GM18868 (cell line): Measurements from ENCODE around the gene ARHGAP12.

ENCODE experiments used
- ATAC-seq: cut with Tn5 transposase; IDR thresholded peaks from one replicate; pipeline ENCODE4 v1.9.1; 2021; ENCODE audit warnings: mild to moderate bottlenecking, moderate library complexity; ENCODE audit not compliant: unreplicated experiment

The ARHGAP12 gene

GRCh38 chr10:31948021-31948420, 19.4 kb upstream of the ARHGAP12 start:
- no peak for ATAC-seq

- ATAC-seq, result no peak
Observed at GRCh38 chr10:31947144-31947926, 18.7 kb upstream of the ARHGAP12 start.

DNA sequence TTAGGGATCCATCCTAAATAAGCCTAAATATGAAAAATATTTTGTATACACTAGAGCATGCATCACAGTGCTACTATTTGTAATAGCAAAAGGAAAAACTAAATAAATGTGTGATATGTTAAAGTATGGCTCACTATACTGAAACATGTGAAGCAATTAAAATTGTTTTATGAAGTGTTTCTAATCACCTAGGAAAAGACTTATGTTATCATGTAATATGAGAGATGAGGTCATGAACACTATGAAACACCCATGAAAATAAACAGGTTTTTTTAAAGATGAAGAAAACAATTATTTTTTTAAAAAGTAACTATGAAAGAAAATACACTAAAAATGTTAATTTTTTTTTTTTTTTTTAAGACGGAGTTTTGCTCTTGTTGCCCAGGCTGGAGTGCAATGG, 16.8 kb upstream of the ARHGAP12 start:
- no peak for ATAC-seq

GRCh38 chr10:31944071-31944433, 15.4 kb upstream of the ARHGAP12 start:
- ATAC-seq, result no peak

GRCh38 chr10:31942892-31943291, 14.3 kb upstream of the ARHGAP12 start:
- no peak for ATAC-seq

DNA sequence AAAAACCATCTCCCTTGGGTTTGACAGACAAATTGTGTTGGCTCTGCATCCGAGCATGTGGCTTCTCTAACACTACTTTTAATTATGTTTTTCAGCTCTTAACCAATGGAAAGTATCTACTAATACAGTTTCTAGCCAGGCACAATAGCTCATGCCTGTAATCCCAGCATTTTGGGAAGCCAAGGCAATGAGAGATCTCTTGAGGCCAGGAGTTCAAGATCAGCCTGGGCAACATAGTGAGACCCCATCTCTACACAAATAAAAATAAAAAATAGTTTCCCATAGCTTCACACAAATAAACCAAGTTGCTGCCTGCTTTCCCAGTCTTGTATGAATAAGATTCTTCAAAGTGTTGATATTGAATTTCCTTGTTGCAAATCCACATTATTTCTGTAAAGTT, 13.8 kb upstream of the ARHGAP12 start:
- no peak for ATAC-seq

- no peak for ATAC-seq
Observed at GRCh38 chr10:31940839-31941653, 12.4 kb upstream of the ARHGAP12 start.

- no peak for ATAC-seq
Observed at GRCh38 chr10:31939797-31940708, 11.4 kb upstream of the ARHGAP12 start.

DNA sequence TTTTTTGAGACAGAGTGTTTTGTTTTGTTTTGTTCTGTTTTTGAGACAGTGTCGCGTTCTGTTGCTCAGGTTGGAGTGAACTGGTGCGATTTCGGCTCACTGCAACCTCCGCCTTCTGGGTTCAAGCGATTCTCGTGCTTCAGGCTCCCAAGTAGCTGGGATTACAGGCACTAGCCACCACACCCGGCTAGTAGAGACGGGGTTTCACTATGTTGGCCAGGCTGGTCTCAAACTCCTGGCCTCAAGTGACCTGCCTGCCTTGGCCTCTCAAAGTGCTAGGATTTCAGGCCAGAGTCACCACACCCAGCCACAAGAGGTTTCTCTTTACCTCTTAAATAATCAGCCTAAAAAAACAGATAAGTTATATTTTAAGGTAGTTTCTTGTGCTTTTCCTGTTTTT, 8.7 kb upstream of the ARHGAP12 start:
- ATAC-seq, result no peak

- no peak for ATAC-seq
Observed at GRCh38 chr10:31936933-31937332, 8.3 kb upstream of the ARHGAP12 start.

GRCh38 chr10:31936086-31936485, 7.5 kb upstream of the ARHGAP12 start:
- ATAC-seq, result no peak

GRCh38 chr10:31935678-31936077, 7.0 kb upstream of the ARHGAP12 start:
- no peak for ATAC-seq

GRCh38 chr10:31932838-31933237, 4.2 kb upstream of the ARHGAP12 start:
- ATAC-seq, result no peak

GRCh38 chr10:31930856-31931255, 2.2 kb upstream of the ARHGAP12 start:
- ATAC-seq, result no peak

GRCh38 chr10:31930023-31930751, 1.6 kb upstream of the ARHGAP12 start:
- peak; percentile 38 for ATAC-seq

DNA sequence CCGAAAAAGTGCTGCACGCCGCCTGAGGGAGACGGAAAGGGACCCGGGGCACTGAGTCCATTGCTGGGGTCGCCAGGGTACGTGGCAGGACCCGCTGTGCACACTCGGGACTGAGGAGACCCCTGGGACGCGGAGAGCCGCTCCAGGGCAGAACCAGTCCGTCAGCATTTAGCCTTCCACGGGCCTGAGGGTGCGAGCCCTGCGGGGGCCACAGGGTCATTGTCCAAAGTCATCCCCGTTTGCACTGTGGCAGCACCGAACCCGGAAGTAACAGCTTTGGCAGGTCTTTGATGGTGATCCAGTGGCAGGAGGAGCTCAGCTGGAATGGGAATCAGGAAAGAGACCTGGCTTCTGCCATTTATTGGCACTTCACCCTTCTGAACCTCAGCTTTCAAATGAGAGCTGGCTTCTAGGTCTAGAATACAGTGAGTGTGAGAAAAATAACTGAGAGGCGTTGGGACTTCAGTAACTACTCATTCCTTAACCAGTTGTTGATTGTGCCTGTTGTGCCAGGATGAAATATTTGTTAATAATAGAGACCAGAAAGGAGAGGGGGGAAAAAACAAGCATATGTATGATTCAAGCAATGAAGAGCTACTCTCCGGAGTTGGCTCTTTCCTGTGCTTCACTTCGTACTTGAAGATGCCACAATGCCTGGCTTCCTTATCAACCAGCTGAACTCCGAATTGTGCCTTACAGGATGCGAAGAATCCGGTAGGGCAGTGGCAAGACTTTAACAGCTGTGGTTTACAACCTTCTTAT, 811 bp upstream of the ARHGAP12 start:
- ATAC-seq, result no peak

- ATAC-seq, result peak; percentile 41
Observed at GRCh38 chr10:31927884-31928548, 615 bp downstream of the ARHGAP12 start.

DNA sequence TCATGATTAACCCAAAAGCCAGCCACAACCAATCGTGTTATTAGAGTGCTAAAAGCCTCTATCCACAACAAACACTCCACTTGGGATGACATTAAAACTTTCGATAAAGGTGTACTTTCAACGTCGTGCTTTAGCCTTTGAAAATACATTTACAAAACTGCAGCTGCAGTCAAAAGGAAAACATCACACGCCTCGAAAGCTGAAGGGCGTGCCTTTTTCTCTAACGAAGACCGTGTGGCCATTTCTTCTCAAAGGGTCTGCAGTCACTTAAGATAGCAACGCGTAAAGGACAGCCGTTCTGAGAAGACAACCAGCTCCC, 1.1 kb downstream of the ARHGAP12 start:
- no peak for ATAC-seq

DNA sequence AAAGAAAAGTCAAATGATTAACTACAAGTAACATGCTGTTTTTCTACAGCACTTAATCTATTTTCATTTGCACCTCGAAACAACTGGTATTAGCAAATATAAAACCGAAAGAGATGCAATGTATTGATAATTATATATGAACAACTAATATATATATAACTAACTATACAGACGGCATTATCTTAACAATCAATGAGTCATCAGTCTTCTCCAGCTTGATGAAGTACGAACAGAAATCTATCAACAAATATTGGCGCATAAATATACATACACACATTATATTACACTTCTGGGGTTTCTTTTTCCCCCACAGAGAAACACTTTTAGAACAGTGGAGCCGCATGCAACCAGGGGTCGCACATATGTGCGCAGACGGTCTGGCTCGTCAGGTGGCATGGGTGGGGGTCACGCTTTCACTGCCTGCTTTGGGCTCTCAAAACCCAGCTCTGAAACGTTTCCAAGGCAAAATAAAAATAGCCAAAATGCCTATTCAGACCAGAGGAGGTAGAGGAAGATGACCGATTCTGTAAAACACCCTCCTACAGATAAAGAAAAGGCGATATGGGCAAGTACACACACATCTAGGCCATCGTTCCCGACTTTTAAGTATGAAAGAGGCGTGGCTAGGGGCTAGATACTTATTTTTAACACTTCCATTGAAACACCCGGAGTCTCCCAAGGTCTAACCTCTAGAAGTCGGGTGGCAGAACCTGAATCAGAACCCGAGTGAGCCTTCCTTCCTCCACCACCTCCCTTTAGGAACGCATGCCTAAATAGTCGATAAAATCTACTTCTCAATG, 1.7 kb downstream of the ARHGAP12 start:
- no peak for ATAC-seq
